Activated naive CD4-positive, alpha-beta T cell treated with anti-CD3 and anti-CD28 coated beads, Interleukin-2, amount 50 U/mL, for 16 hours (primary cell): ENCODE data around the gene FUT2.

Source experiments
- DNase-seq: peaks from one replicate; pipeline ENCODE4 v3.0.0-alpha.2; 2020

Gene FUT2

GRCh38 chr19:48755084-48755641, 59.4 kb downstream of the FUT2 start, which contains the start of gene FGF21:
Gene FGF21 (plus strand): TSS chr19:48755524. CDS start chr19:48756237, 713 bp downstream.
- DNase-seq, result no peak
